Spleen (tissue), 11 donors: Measurements from ENCODE around the gene CUX1. TPM values are rescaled to one million over a fixed set of nuclear protein-coding genes. Genes with fewer than 3 reads are reported as not detected.

Experiments
- DNase-seq: peaks from one replicate; pipeline ENCODE4 v3.0.0-alpha.2; 2020
- H3K27ac ChIP-seq, 8 donors: fragments of 200-600 bp; sonication (generic) in 7 of 8; 1 replicate in 4 of 8; 2 replicates in 4 of 8; pipeline versions ENCODE4 v1.5.0 to v1.8.0; 2016 to 2021; ENCODE audit warnings: inconsistent platforms in 4 of 8, mild to moderate bottlenecking in 4 of 8, moderate library complexity in 1 of 8
- H3K27me3 ChIP-seq, 7 donors: fragments of 200-600 bp; sonication (generic) in 6 of 7; replicated peaks in 1 of 7; 1 replicate in 4 of 7; 2 replicates in 3 of 7; pipeline versions ENCODE4 v1.5.0 to v1.8.0; 2016 to 2021; ENCODE audit warnings: inconsistent platforms in 3 of 7, mild to moderate bottlenecking in 1 of 7
- H3K36me3 ChIP-seq, 6 donors: fragments of 200-600 bp; sonication (generic) in 5 of 6; 1 replicate in 4 of 6; 2 replicates in 2 of 6; pipeline versions ENCODE4 v1.5.0 to v1.8.0; 2016 to 2021; ENCODE audit warnings: inconsistent platforms in 2 of 6
- H3K4me1 ChIP-seq, 6 donors: fragments of 200-600 bp; sonication (generic) in 5 of 6; 1 replicate in 3 of 6; 2 replicates in 3 of 6; pipeline versions ENCODE4 v1.5.0 to v1.8.0; 2016 to 2021; ENCODE audit warnings: inconsistent platforms in 3 of 6
- H3K4me3 ChIP-seq, 8 donors: fragments of 200-600 bp; sonication (generic) in 7 of 8; 1 replicate in 4 of 8; 2 replicates in 4 of 8; pipeline versions ENCODE4 v1.5.0 to v1.8.0; 2016 to 2021; ENCODE audit warnings: inconsistent platforms in 4 of 8, mild to moderate bottlenecking in 4 of 8, moderate library complexity in 2 of 8
- H3K9me3 ChIP-seq, 8 donors: fragments of 200-600 bp; sonication (generic) in 7 of 8; 1 replicate in 4 of 8; 2 replicates in 4 of 8; pipeline versions ENCODE4 v1.5.0 to v1.8.0; 2016 to 2021; ENCODE audit warnings: inconsistent platforms in 4 of 8
- CTCF ChIP-seq, 11 experiments: fragments of 200-600 bp in 7 of 11; fragments of 450-650 bp in 4 of 11; sonication (generic) in 4 of 11; IDR thresholded peaks in 8 of 11; conservative IDR thresholded peaks in 3 of 11; 1 replicate in 7 of 11; 2 replicates in 4 of 11; pipeline versions ENCODE4 v1.4.0 to v1.8.0; 2016 to 2021; ENCODE audit warnings: antibody characterized with exemption in 11 of 11, inconsistent platforms in 4 of 11, mild to moderate bottlenecking in 1 of 11
- POLR2A ChIP-seq, 3 donors: fragments of 450-650 bp; IDR thresholded peaks; one replicate each; pipeline ENCODE4 v1.5.1; 2017; ENCODE audit warnings: antibody characterized with exemption in 3 of 3, mild to moderate bottlenecking in 1 of 3
- POLR2AphosphoS5 ChIP-seq, 3 donors: sonication (generic); formaldehyde crosslinking; IDR thresholded peaks; one replicate each; pipeline ENCODE4 v1.5.1; 2017; ENCODE audit warnings: antibody characterized with exemption in 3 of 3
- WGBS, 5 donors: extraction: QIAGEN DNeasy Blood & Tissue Kit in 3 of 5; methylation state at CpG; one replicate each; pipeline versions ENCODE4 v1.1.5 to v1.1.7; 2013 to 2018; 5-methylcytosine and 5-hydroxymethylcytosine counted together
- intact Hi-C: fragments of 100-400 bp; cut with DNase I; formaldehyde crosslinking; loops from one replicate; pipeline ENCODE4 v1.15.0; 2023; ENCODE audit warnings: low total_unique reads
- polyA plus RNA-seq, 3 donors: library from polyadenylated mRNA; stranded (reverse); fragments of 200-250 nt; gene quantifications; one replicate each; pipeline ENCODE4 v1.2.1, GENCODE V29; 2013
- total RNA-seq, 7 donors: library from RNA; depleted of rRNA in 3 of 7; stranded (reverse); fragments of >200 nt in 3 of 7; fragmentation: NEBNext Ultra II Directional in 4 of 7; extraction: Animal tissue kit (Norgen Biotek cat#: 25700) in 4 of 7; gene quantifications; one replicate each; pipeline versions ENCODE4 v1.1.0 to v1.2.1, GENCODE V29; 2016 to 2021
- donor health status: healthy with polysubstance abuse.
- donor health status: DM: no; HTN: no; CAD: no; lungs with moderate emphysema.
- donor health status: DM: no; HTN: no; CAD: no.
- donor health status: Bipolar disorder and iron deficiency.
- donor health status: healthy.
- donor health status: DM: no; HTN: no; CAD: no.
- donor health status: DM: yes; HTN: yes; CAD: no.

Gene CUX1
- total and polyA plus RNA-seq, 10 donors: 9.1 to 95.8 (median 61.9) TPM

GRCh38 chr7:101868191-101868950 lies 50.9 kb downstream of the CUX1 start:
- no peak for DNase-seq
- H3K27me3 ChIP-seq: no peaks in the 10 kb centered on the region
- TF ChIP-seq POLR2AphosphoS5 (IDR thresholded peaks at IDR 0.05): no peak
- TF ChIP-seq POLR2A (IDR thresholded peaks at IDR 0.05): no peak
- no peak for TF ChIP-seq CTCF (IDR thresholded peaks at IDR 0.05 in 8 of 11, conservative IDR thresholded peaks at IDR 0.05 in 3 of 11)
- no peaks in the 10 kb centered on the region for H3K9me3 ChIP-seq
- H3K4me3 ChIP-seq: no peak overlapping the region
- intact Hi-C loops: no loop called here
- no peaks in the 10 kb centered on the region for H3K36me3 ChIP-seq
- H3K4me1 ChIP-seq: peaks cover 0 to 74% (median 22%) of the 10 kb centered on the region in 6 donors
- H3K27ac ChIP-seq: no peak overlapping the region
- 84 to 91% (median 85%) methylated on average over 11 of the region's 11 CpGs for WGBS, 5 donors

- Histone ChIP-seq H3K9me3 (no peaks in the 10 kb centered on the region), H3K4me1 (peaks cover 0 to 74% (median 22%) of the 10 kb centered on the region in 6 donors), H3K27ac (no peak overlapping the region), H3K4me3 (no peak overlapping the region), H3K36me3 (no peaks in the 10 kb centered on the region), H3K27me3 (no peaks in the 10 kb centered on the region)
- 79 to 89% (median 87%) methylated on average over 38 of the region's 38 CpGs for WGBS, 5 donors
- DNase-seq: no peak
- TF ChIP-seq CTCF (IDR thresholded peaks at IDR 0.05 in 8 of 11, conservative IDR thresholded peaks at IDR 0.05 in 3 of 11) (no peak), POLR2AphosphoS5 (IDR thresholded peaks at IDR 0.05) (no peak), POLR2A (IDR thresholded peaks at IDR 0.05) (no peak)
- intact Hi-C loops: no loop called here
These were observed 51.8 kb downstream of the CUX1 start for GRCh38 chr7:101869026-101869900.

GRCh38 chr7:101869901-101870290 lies 52.5 kb downstream of the CUX1 start:
- Histone ChIP-seq H3K36me3 (no peaks in the 10 kb centered on the region), H3K4me3 (no peak overlapping the region), H3K9me3 (no peaks in the 10 kb centered on the region), H3K4me1 (peaks cover 0 to 67% (median 20%) of the 10 kb centered on the region in 6 donors), H3K27ac (no peak overlapping the region), H3K27me3 (no peaks in the 10 kb centered on the region)
- WGBS, 5 donors: 69 to 83% (median 75%) methylated on average over 7 of the region's 7 CpGs
- no peak for TF ChIP-seq CTCF (IDR thresholded peaks at IDR 0.05 in 8 of 11, conservative IDR thresholded peaks at IDR 0.05 in 3 of 11)
- no peak for TF ChIP-seq POLR2AphosphoS5 (IDR thresholded peaks at IDR 0.05)
- TF ChIP-seq POLR2A (IDR thresholded peaks at IDR 0.05): no peak
- intact Hi-C loops: no loop called here
- no peak for DNase-seq
